Spleen (tissue), 7 donors: ENCODE results near the gene HMGB1.

Source experiments
- POLR2A ChIP-seq, 3 donors: fragments of 450-650 bp; IDR thresholded peaks; one replicate each; pipeline ENCODE4 v1.5.1; 2017; ENCODE audit warnings: antibody characterized with exemption in 3 of 3, mild to moderate bottlenecking in 1 of 3
- POLR2AphosphoS5 ChIP-seq, 3 donors: sonication (generic); formaldehyde crosslinking; IDR thresholded peaks; one replicate each; pipeline ENCODE4 v1.5.1; 2017; ENCODE audit warnings: antibody characterized with exemption in 3 of 3
- TF ChIP-seq, protein P1 (sequence below), 11 experiments: fragments of 200-600 bp in 7 of 11; fragments of 450-650 bp in 4 of 11; sonication (generic) in 4 of 11; IDR thresholded peaks in 8 of 11; conservative IDR thresholded peaks in 3 of 11; 1 replicate in 7 of 11; 2 replicates in 4 of 11; pipeline versions ENCODE4 v1.4.0 to v1.8.0; 2016 to 2021; ENCODE audit warnings: antibody characterized with exemption in 11 of 11, inconsistent platforms in 4 of 11, mild to moderate bottlenecking in 1 of 11
- donor health status: DM: no; HTN: no; CAD: no; lungs with moderate emphysema.
- donor health status: DM: no; HTN: no; CAD: no.
- donor health status: DM: no; HTN: no; CAD: no.

DNA sequence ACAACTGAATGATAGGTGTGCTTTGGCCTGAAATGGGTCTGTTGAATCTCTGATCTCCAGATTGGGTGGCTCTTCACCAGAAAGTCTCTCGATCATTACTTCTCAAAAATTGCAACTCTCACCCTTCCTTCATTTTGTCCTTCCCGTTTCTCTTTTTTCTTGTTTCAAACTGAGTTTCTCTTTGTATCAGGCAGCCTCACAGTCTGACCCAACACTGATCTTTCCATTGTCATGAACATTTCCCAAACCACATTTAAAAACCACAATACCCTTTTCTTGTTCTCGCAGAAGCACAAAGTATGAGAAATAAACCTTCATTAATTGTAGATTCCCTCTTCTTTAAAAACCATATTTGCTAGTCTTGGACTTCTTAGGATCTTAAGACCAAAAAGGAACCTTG lies 33.6 kb upstream of the HMGB1 start:
- TF ChIP-seq, protein P1, sequence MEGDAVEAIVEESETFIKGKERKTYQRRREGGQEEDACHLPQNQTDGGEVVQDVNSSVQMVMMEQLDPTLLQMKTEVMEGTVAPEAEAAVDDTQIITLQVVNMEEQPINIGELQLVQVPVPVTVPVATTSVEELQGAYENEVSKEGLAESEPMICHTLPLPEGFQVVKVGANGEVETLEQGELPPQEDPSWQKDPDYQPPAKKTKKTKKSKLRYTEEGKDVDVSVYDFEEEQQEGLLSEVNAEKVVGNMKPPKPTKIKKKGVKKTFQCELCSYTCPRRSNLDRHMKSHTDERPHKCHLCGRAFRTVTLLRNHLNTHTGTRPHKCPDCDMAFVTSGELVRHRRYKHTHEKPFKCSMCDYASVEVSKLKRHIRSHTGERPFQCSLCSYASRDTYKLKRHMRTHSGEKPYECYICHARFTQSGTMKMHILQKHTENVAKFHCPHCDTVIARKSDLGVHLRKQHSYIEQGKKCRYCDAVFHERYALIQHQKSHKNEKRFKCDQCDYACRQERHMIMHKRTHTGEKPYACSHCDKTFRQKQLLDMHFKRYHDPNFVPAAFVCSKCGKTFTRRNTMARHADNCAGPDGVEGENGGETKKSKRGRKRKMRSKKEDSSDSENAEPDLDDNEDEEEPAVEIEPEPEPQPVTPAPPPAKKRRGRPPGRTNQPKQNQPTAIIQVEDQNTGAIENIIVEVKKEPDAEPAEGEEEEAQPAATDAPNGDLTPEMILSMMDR (IDR thresholded peaks at IDR 0.05 in 8 of 11, conservative IDR thresholded peaks at IDR 0.05 in 3 of 11): no peak
- TF ChIP-seq POLR2AphosphoS5 (IDR thresholded peaks at IDR 0.05) (no peak), POLR2A (IDR thresholded peaks at IDR 0.05) (no peak)
